ENCODE measurements around the gene CANX. TPM values are rescaled to one million over a fixed set of nuclear protein-coding genes. Genes with fewer than 3 reads are reported as not detected.
A peak's percentile ranks its signal among the peaks of the same experiment; 100 is the strongest.
"Not testable (repeated sequence)": the region's sequence is repeated elsewhere in the genome, so short reads cannot be mapped to it uniquely, and the experiment has no call there.

Gene CANX
- total RNA-seq, 1 donor from 2014 or later: 514 TPM

DNA sequence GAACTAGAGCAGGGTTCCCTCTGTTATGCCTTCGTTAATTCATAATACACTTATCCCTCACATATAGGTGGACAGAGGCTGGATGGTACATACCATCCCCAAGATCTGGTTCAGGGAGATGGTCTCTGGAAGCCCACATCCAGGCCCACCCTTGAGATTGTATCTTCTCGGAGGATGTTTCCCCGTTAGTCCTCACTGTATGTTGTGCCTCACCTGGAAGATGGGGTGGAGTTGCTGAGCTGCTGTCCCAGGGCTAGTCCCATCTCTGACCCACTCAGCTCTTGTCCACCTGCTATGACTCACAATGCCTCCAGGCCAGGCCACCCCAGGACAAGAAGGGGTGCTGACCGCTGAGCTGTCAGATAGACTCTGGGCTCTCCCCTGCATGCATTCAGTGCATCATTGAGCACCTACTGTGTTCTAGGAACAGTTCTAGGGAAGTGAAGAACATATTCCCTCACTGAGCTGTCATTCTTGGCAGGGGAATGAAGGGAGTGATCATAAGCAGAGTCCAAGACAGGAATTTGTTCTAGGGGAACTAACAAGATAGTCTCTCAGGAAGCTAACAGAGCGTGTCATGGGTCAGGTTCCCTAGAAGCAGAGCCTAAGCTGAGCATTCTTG lies 17.9 kb upstream of the CANX start, which contains the start of gene CBY3:
Gene CBY3 (minus strand): TSS at position 255 of the 622 bp plus-strand sequence. CDS start 116 bp downstream, at position 139.
- intact Hi-C loops (cut with micrococcal nuclease): no loop called here
- Mint-ChIP-seq H3K27me3 (no peaks in the 10 kb centered on the region), H3K4me1 (peaks cover 31% of the 10 kb centered on the region), H3K9me3 (peaks cover 4% of the 10 kb centered on the region), H3K4me3 (peak within 1 kb of the TSS; percentile 100), H3K27ac (peak within 1 kb of the TSS; percentile 51), H3K36me3 (ENCODE audit: low read depth) (peaks cover 32% of the 10 kb centered on the region)
- no peak for DNase-seq

- H3K36me3 Mint-ChIP-seq (ENCODE audit: low read depth); intact Hi-C loops (cut with micrococcal nuclease); H3K27ac Mint-ChIP-seq; H3K4me1 Mint-ChIP-seq; H3K27me3 Mint-ChIP-seq; H3K9me3 Mint-ChIP-seq; DNase-seq; H3K4me3 Mint-ChIP-seq: not testable (repeated sequence)
Measured at GRCh38 chr5:179689212-179689611, 9.6 kb upstream of the CANX start.

DNA sequence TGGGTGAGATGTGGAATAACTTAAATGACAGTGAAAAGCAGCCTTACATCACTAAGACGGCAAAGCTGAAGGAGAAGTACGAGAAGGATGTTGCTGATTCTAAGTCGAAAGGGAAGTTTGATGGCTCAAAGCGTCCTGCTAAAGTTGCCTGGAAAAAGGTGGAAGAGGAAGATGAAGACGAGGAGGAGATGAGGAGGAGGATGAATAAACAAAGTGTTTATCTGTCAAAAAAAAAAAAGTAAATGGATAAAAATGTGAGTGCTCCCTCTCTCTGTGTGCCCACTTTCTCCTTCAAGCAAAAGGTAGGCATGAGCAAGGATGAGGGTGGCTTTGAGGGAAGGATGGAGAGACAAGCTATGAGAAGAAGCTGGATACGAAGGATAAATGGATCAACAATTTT lies 4.2 kb upstream of the CANX start:
- intact Hi-C loops (cut with micrococcal nuclease): no loop called here

DNA sequence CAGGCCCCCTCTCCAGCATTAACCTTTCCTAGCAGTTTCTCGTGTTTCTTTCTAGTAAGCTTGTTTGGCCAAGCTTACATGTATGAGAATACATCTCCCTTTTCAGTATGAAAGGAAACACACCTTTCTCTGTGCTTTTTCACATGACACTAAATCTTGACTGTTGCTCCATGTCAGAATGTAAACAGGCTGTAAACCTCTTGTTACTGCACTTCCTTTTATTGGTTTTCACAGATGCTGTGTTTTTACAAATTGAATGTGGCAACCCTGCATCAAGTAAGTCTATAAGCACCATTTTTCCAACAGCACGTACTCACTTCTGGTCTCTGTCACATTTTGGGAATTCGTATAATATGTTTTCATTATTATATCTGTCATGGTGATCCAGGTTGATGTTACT lies 2.2 kb upstream of the CANX start:
- H3K27me3 Mint-ChIP-seq: no peaks in the 10 kb centered on the region
- no peak overlapping the region for H3K4me3 Mint-ChIP-seq
- H3K9me3 Mint-ChIP-seq: no peaks in the 10 kb centered on the region
- peaks cover 20% of the 10 kb centered on the region for H3K4me1 Mint-ChIP-seq
- no peak overlapping the region for H3K27ac Mint-ChIP-seq
- intact Hi-C loops (cut with micrococcal nuclease): loop anchor here (5.0 kb wide), 1 partner anchor 111 kb away; the partner anchor contains the start of gene MGAT4B
- DNase-seq: no peak
- peaks cover 13% of the 10 kb centered on the region for H3K36me3 Mint-ChIP-seq (ENCODE audit: low read depth)

More for the DNA sequence above, 4.2 kb upstream of the CANX start:
- H3K27ac Mint-ChIP-seq: no peak overlapping the region
- peaks cover 9% of the 10 kb centered on the region for H3K4me1 Mint-ChIP-seq
- peaks cover 7% of the 10 kb centered on the region for H3K36me3 Mint-ChIP-seq (ENCODE audit: low read depth)
- no peaks in the 10 kb centered on the region for H3K9me3 Mint-ChIP-seq
- no peak for DNase-seq
- no peak overlapping the region for H3K4me3 Mint-ChIP-seq
- H3K27me3 Mint-ChIP-seq: no peaks in the 10 kb centered on the region

DNA sequence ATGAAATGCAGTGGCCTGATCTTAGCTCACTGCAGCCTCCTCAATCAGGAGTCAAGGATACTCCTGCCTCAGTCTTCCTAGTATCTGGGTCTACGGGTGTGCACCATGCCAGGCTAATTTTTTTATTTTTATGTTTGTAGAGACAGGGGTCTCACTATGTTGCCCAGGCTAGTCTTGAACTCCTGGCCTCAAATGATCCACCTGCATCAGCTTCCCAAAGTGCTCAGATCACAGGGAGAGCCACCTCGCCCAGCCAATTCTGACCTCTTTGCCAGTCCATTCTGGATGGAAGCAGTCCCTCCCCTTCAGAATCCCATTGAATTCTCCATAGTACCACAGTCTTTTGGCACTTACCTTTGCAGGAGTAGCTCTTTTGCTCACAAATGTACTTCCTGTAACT lies 1.7 kb upstream of the CANX start:
- H3K4me1 Mint-ChIP-seq: peaks cover 21% of the 10 kb centered on the region
- peak overlapping the region; percentile 89 for H3K4me3 Mint-ChIP-seq
- intact Hi-C loops (cut with micrococcal nuclease): loop anchor here (5.0 kb wide), 1 partner anchor 110 kb away; the partner anchor contains the start of gene MGAT4B
- H3K36me3 Mint-ChIP-seq (ENCODE audit: low read depth): peaks cover 16% of the 10 kb centered on the region
- DNase-seq: no peak
- H3K27me3 Mint-ChIP-seq: no peaks in the 10 kb centered on the region
- H3K9me3 Mint-ChIP-seq: no peaks in the 10 kb centered on the region
- H3K27ac Mint-ChIP-seq: peak overlapping the region; percentile 99

- H3K27ac Mint-ChIP-seq: peak overlapping the region; percentile 99
- intact Hi-C loops (cut with micrococcal nuclease): loop anchor here (5.0 kb wide), 1 partner anchor 110 kb away; the partner anchor contains the start of gene MGAT4B
- not testable (repeated sequence) for DNase-seq, H3K9me3 Mint-ChIP-seq, H3K27me3 Mint-ChIP-seq
- H3K4me3 Mint-ChIP-seq: peak overlapping the region; percentile 89
- H3K4me1 Mint-ChIP-seq: peaks cover 26% of the 10 kb centered on the region
- peaks cover 21% of the 10 kb centered on the region for H3K36me3 Mint-ChIP-seq (ENCODE audit: low read depth)
Measured at GRCh38 chr5:179697543-179697942, 1.2 kb upstream of the CANX start.

GRCh38 chr5:179697993-179698934 lies 503 bp upstream of the CANX start:
- peak; percentile 100 for DNase-seq
- Mint-ChIP-seq H3K4me1 (peaks cover 27% of the 10 kb centered on the region), H3K4me3 (peak overlapping the region; percentile 89), H3K27me3 (no peaks in the 10 kb centered on the region), H3K27ac (peak overlapping the region; percentile 99), H3K36me3 (ENCODE audit: low read depth) (peaks cover 27% of the 10 kb centered on the region), H3K9me3 (no peaks in the 10 kb centered on the region)
- intact Hi-C loops (cut with micrococcal nuclease): loop anchor here (1.0 to 5.0 kb wide), 8 partner anchors 20 to 1105 kb away; partner anchors contain the start of genes HNRNPH1, MAML1, MGAT1 and MGAT4B

DNA sequence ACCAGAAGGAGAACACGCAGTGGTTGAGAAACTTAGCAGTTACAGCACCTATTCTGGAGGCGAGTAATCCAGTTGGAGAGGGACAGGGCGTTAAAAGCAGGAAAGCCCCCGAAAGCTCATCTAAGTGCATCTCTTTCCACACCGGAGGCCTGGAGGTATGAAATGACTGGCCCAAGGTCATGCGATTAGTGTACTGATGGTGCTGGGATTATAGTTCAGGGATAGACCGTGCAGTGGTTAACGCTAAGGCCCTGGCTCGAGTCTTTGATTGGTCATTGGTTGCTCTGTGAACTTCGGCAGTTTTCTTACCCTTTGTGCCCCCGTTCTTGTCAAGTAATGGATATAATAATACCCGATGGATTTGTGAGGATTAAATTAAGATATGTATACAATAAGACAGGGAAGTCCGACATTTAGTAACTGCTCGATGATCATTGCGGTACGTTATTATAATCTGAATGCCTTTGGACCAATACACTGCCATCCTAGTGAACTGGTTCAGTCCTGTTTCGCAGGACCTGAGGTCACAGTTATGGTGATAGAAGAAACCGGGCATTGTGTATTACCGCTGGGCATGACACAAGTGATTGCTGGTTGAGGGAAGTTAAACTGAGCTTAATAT lies 960 bp downstream of the CANX start:
- Mint-ChIP-seq H3K27me3 (no peaks in the 10 kb centered on the region), H3K4me3 (peak overlapping the region; percentile 89), H3K9me3 (no peaks in the 10 kb centered on the region), H3K36me3 (ENCODE audit: low read depth) (peaks cover 37% of the 10 kb centered on the region), H3K27ac (peak overlapping the region; percentile 99), H3K4me1 (peaks cover 37% of the 10 kb centered on the region)
- DNase-seq: peak; percentile 80
- intact Hi-C loops (cut with micrococcal nuclease): loop anchor here (2.0 to 5.0 kb wide), 4 partner anchors 108 to 1103 kb away; partner anchors contain the start of genes MGAT1, MGAT4B, RUFY1 and TBC1D9B

DNA sequence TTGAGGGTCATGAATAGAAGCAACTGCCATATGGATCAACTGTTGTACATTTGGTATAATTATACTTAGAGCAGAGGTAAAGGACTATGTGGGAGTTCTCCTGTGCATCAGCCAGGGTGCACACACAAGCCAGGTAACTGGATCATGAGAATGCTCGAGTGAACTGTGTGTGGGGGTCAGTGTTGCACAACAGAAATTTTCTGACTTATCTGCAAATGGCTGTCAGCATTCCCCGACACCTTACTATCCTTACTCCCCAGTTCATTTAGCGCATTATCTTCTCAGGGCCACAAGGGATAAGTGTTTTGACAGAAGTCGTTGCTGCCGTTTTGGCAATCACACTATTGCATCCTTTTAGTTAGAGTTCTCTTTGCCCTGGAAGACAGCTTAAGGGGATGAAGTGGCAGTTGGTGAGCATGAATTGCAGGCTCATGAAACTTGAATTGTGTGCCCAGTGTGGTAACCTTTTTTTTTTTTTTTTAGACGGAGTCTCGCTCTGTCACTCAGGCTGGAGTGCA lies 1.7 kb downstream of the CANX start:
- intact Hi-C loops (cut with micrococcal nuclease): no loop called here
- H3K36me3 Mint-ChIP-seq (ENCODE audit: low read depth): peaks cover 41% of the 10 kb centered on the region
- H3K27me3 Mint-ChIP-seq: no peaks in the 10 kb centered on the region

DNA sequence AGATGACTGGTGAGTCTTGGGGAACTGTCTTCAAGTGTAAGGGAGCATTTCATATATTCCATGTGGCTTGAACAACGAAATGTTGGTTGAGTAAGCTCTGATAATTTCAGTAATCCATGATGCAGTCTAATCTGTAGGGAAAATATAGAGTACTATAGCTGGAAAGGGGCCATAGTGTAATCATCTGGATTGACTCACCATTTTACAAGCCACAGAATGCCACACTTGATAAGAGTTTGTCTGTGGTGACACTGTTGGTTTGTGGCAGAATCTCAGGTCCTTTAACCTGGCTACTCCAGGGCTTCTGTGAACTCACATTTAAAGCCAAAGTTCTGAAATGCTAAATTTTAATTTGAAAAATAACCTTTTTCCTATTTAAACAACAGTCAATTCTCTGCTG lies 17.5 kb downstream of the CANX start:
- Mint-ChIP-seq H3K36me3 (ENCODE audit: low read depth) (peaks cover 68% of the 10 kb centered on the region), H3K4me3 (no peak overlapping the region), H3K27me3 (no peaks in the 10 kb centered on the region), H3K27ac (no peak overlapping the region), H3K9me3 (no peaks in the 10 kb centered on the region), H3K4me1 (peaks cover 6% of the 10 kb centered on the region)
- no peak for DNase-seq
- intact Hi-C loops (cut with micrococcal nuclease): no loop called here

More for the DNA sequence above, 1.7 kb downstream of the CANX start:
- DNase-seq: no peak
- H3K9me3 Mint-ChIP-seq: no peaks in the 10 kb centered on the region
- peaks cover 40% of the 10 kb centered on the region for H3K4me1 Mint-ChIP-seq
- H3K27ac Mint-ChIP-seq: peak overlapping the region; percentile 99
- peak overlapping the region; percentile 89 for H3K4me3 Mint-ChIP-seq

DNA sequence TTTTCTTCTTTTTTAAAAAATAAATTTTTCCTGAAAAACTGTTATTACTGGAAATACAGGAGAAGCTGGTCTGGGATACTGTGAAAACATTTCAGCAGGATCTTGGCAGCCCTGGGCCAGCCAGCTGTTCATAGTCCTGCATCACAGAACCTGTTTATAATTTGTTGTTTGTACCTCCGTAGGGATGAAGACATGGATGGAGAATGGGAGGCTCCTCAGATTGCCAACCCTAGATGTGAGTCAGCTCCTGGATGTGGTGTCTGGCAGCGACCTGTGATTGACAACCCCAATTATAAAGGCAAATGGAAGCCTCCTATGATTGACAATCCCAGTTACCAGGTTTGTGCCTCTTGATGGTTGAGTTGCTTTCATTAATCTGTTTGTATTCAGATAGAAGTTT lies 21.5 kb downstream of the CANX start:
- Mint-ChIP-seq H3K4me3 (no peak overlapping the region), H3K27me3 (no peaks in the 10 kb centered on the region), H3K27ac (no peak overlapping the region), H3K9me3 (no peaks in the 10 kb centered on the region), H3K36me3 (ENCODE audit: low read depth) (peaks cover 74% of the 10 kb centered on the region), H3K4me1 (peaks cover 13% of the 10 kb centered on the region)
- intact Hi-C loops (cut with micrococcal nuclease): no loop called here
- no peak for DNase-seq

DNA sequence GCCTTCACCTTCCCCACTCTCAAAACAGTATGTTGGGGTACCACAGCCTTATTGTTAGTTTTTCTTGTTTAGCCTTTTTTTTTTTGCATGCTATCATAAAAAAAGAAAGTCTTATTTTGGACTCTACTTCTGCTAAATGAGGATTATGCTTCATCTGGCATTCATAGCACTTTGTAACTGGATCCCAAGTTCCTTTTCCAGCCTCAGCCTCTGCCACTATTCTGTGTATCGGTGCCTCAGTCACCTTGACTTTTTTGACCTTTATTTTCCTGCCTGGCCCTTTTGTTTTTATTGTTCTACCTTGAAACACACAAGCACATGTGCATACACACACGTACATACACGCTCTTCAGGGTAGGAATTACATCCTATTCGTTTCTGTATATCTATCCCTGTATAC lies 25.4 kb downstream of the CANX start:
- peaks cover 15% of the 10 kb centered on the region for H3K4me1 Mint-ChIP-seq
- intact Hi-C loops (cut with micrococcal nuclease): no loop called here
- H3K36me3 Mint-ChIP-seq (ENCODE audit: low read depth): peaks cover 72% of the 10 kb centered on the region
- no peaks in the 10 kb centered on the region for H3K27me3 Mint-ChIP-seq
- no peak overlapping the region for H3K4me3 Mint-ChIP-seq
- H3K9me3 Mint-ChIP-seq: no peaks in the 10 kb centered on the region
- no peak for DNase-seq
- no peak overlapping the region for H3K27ac Mint-ChIP-seq

- H3K9me3 Mint-ChIP-seq: no peaks in the 10 kb centered on the region
- H3K27ac Mint-ChIP-seq: peak overlapping the region; percentile 25
- intact Hi-C loops (cut with micrococcal nuclease): no loop called here
Measured at GRCh38 chr5:179727106-179727505, 28.3 kb downstream of the CANX start.

More at GRCh38 chr5:179727106-179727505, 28.3 kb downstream of the CANX start:
- H3K27me3 Mint-ChIP-seq: no peaks in the 10 kb centered on the region
- H3K4me3 Mint-ChIP-seq: no peak overlapping the region
- H3K36me3 Mint-ChIP-seq (ENCODE audit: low read depth): peaks cover 79% of the 10 kb centered on the region
- DNase-seq: no peak
- peaks cover 25% of the 10 kb centered on the region for H3K4me1 Mint-ChIP-seq
